IPS-18a (cell line): ENCODE results near the gene LOXHD1.

Source experiments
- H3K27ac ChIP-seq: one replicate; pipeline ENCODE4 v1.5.1; 2013; ENCODE audit warnings: low read length
- H3K27me3 ChIP-seq: one replicate; pipeline ENCODE4 v1.6.1; 2013; ENCODE audit warnings: mild to moderate bottlenecking, low read length; ENCODE audit not compliant: control insufficient read depth, insufficient read depth
- H3K36me3 ChIP-seq: one replicate; pipeline ENCODE4 v1.6.1; 2013; ENCODE audit warnings: low read depth, low read length; ENCODE audit not compliant: control insufficient read depth
- H3K4me1 ChIP-seq: one replicate; pipeline ENCODE4 v1.6.1; 2013; ENCODE audit warnings: low read depth, low read length; ENCODE audit not compliant: control insufficient read depth
- H3K4me3 ChIP-seq: one replicate; pipeline ENCODE4 v1.5.1; 2013; ENCODE audit warnings: low read length
- H3K9ac ChIP-seq: one replicate; pipeline ENCODE4 v1.6.1; 2013; ENCODE audit warnings: mild to moderate bottlenecking, low read length, moderate library complexity
- H3K9me3 ChIP-seq: one replicate; pipeline ENCODE4 v1.6.1; 2013; ENCODE audit warnings: low read depth, low read length; ENCODE audit not compliant: control insufficient read depth

The LOXHD1 gene

DNA sequence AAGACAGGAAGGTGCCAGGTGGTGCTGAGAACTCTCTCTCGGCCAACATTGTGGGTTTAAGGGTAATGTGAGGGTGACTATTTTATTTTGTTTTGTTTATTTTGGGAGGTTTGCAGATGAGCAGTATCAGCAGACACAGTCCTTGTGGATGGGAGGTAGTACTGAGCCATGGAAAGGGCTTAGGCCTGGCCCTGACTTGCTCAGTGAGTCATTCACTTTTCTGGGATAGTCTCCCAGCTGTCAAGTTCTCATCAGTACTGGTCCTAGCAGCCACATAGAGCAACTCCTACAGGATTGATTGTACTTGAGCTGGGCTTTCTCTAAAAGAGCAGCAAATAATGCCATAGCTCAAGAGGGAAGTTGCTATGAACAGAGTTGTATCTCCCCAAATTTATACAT lies 175.2 kb downstream of the LOXHD1 start:
- no peak overlapping the region for H3K9ac ChIP-seq
- H3K4me3 ChIP-seq: no peak overlapping the region
- H3K9me3 ChIP-seq: no peaks in the 10 kb centered on the region
- H3K27ac ChIP-seq: no peak overlapping the region
- H3K4me1 ChIP-seq: peaks cover 11% of the 10 kb centered on the region
- H3K27me3 ChIP-seq: no peaks in the 10 kb centered on the region
- H3K36me3 ChIP-seq: no peaks in the 10 kb centered on the region

DNA sequence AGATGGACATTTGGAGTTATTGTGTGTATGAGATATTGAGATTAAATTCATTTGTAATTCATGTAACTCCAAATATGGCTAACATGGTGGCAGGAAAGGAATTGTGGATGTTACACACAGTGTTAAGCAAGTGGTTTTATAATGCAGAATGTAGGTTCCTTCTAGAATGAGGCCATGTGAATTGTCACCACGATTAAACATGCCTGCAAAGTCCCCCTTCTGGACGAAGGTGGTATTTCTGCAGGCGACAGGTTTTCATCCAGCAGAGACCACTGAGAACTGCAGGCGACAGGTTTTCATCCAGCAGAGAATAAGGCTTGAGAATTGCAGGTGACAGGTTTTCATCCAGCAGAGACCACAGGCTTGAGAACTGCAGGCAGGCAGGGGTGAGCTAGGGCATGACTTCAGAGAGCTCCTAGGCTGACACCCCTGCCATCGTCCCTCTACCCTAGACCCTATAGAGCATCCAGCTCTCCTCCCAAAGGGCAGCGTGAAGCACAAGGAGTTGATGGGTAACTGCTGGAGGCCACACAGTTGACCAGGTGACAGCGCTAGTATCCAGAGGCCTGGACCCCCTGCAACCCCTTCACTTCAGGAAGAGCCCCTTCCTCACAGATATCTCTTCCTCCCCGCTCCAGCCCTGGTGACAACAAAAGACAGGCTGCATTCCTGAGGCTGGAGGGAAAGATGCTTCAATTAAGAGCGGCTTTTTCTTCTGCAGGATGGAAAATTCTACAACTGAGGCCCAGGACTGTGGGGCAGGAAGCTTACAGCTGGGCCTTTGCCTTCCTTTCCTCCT lies 175.8 kb downstream of the LOXHD1 start:
- H3K9me3 ChIP-seq: no peaks in the 10 kb centered on the region

DNA sequence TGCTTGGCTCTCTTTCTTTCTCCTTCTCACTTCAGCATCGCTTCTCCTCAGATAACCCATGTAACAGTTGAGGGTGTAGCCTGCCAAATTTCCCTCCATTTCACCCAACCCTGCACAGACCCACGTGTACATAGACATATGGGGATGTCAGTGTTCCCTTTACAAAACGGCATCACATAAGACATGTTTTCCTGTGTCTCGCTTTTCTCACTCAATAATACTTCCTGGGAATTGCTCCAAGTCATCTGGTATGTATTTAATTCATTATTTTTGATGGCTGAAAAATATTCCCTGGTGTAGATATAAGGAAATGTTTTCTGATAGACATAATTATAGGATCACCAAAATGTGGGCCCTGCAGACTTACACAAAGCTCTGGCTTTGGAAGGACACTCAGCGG lies 176.8 kb downstream of the LOXHD1 start:
- H3K27me3 ChIP-seq: no peaks in the 10 kb centered on the region
- peaks cover 11% of the 10 kb centered on the region for H3K4me1 ChIP-seq
- no peak overlapping the region for H3K4me3 ChIP-seq
- H3K27ac ChIP-seq: no peak overlapping the region
- H3K9me3 ChIP-seq: no peaks in the 10 kb centered on the region
- no peaks in the 10 kb centered on the region for H3K36me3 ChIP-seq
- H3K9ac ChIP-seq: no peak overlapping the region

More for the DNA sequence above, 175.8 kb downstream of the LOXHD1 start:
- Histone ChIP-seq H3K27me3 (no peaks in the 10 kb centered on the region), H3K9ac (no peak overlapping the region), H3K36me3 (no peaks in the 10 kb centered on the region), H3K4me1 (peaks cover 11% of the 10 kb centered on the region), H3K4me3 (no peak overlapping the region), H3K27ac (no peak overlapping the region)

DNA sequence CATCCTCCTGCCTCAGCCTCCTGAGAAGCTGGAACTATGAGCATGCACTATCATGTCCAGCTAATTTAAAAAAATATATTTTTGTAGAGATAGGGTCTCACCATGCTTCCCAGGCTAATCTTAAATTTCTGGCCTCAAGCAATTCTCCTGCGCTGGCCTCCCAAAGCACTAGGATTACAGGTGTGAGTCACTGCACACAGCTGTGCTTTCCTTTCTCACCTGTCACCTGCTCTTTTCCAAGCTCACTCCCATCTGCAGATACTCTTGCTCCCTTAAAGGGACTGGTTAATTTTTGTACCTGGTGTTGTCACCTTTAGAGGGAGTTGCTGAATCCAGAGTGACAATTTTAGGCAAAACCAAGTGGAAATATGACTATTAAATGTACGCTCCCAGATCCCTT lies 178.2 kb downstream of the LOXHD1 start:
- no peak overlapping the region for H3K4me3 ChIP-seq
- H3K9ac ChIP-seq: no peak overlapping the region
- H3K27ac ChIP-seq: no peak overlapping the region
- H3K36me3 ChIP-seq: no peaks in the 10 kb centered on the region
- H3K9me3 ChIP-seq: no peaks in the 10 kb centered on the region
- H3K27me3 ChIP-seq: no peaks in the 10 kb centered on the region
- H3K4me1 ChIP-seq: peaks cover 11% of the 10 kb centered on the region

DNA sequence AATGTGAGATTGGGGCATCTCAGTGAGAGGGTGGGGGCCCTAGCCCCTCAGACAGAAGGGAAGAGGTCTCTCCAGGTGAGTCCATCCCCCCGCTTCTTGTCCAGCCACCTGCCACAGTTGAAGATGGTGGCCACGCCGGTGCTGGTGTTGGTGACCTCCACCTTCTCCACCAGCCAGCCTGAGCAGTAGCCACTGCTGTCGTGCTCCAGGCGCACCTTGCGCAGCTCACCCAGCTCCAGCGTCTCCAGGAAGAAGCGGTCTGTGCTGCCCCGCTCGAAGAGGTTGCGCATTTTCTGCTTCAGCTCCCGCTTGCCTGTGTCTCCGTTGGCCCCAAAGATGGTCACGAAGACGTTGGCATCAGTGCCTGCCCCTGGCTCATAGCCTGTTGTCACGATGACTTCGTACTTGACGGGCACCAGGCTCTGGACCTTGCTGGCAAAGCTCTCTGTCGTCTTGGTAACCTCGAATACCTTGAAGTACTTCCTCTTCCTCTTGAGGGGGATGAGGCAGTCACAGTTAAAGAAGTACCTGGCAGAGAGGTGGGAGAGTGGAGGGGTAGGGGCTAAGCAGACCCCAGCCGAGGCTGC lies 179.5 kb downstream of the LOXHD1 start:
- peaks cover 11% of the 10 kb centered on the region for H3K4me1 ChIP-seq
- H3K4me3 ChIP-seq: no peak overlapping the region
- H3K9ac ChIP-seq: no peak overlapping the region
- no peaks in the 10 kb centered on the region for H3K36me3 ChIP-seq
- no peaks in the 10 kb centered on the region for H3K27me3 ChIP-seq
- no peak overlapping the region for H3K27ac ChIP-seq
- no peaks in the 10 kb centered on the region for H3K9me3 ChIP-seq

DNA sequence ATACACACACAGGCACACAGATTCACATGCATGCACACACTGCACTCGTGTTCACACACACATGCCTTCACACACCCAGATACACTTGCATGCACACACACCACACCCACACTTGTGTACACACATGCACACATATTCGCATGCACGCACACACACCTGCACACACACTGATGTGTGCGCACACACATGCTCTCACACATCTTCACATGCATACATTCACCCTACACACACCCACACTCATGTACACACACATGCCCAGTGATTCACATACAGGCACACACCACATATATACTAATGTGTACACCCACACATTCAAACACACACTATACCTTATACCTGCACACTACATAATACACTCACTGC lies 181.6 kb downstream of the LOXHD1 start:
- no peak overlapping the region for H3K27ac ChIP-seq
- H3K4me3 ChIP-seq: no peak overlapping the region
- H3K27me3 ChIP-seq: no peaks in the 10 kb centered on the region
- no peaks in the 10 kb centered on the region for H3K36me3 ChIP-seq
- H3K4me1 ChIP-seq: no peaks in the 10 kb centered on the region
- H3K9me3 ChIP-seq: no peaks in the 10 kb centered on the region
- H3K9ac ChIP-seq: no peak overlapping the region

DNA sequence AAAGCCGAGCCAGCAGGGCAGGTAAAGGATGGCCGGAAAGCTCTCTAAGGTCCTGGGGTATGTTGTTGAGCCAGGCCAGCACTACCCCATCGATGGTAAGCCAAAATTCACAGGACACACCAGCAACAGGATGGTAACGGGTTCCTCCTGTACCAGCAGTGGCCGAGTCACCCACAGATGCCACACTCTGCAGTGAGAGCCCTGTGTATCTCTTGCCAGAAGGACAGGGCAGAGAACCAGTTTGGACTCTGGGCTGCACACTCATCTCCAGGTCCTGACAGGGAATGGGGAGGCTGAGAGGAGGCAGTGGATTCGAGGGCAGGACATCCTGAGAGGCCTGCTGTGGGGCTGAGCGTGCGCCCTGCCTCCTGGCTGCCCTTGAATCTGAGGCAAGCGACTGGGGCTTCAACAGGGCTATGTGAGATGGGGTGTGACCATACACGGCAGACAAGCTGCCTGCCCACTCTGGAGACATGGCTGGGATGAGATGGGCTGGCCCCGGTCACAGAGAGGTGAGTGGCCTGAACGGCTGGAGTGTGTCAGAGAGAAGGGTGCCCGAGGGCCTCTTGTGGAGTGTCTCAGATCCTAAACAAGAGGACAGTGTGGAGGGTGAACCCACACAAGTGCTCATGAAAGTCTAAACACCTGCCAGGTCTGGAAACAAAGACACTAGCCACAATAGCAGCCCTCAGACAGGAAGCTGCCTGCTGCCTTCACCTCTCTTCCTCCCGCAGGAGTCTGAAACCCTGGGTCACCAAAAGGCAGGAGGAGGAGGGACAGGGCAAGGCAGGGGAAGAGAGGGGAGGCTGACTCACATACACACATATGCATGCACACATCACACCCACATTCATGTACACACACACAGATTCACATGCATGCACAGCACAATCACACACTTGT lies 182.3 kb downstream of the LOXHD1 start:
- Histone ChIP-seq H3K27me3 (no peaks in the 10 kb centered on the region), H3K4me3 (no peak overlapping the region), H3K4me1 (peaks cover 1% of the 10 kb centered on the region), H3K9me3 (no peaks in the 10 kb centered on the region), H3K27ac (no peak overlapping the region), H3K36me3 (no peaks in the 10 kb centered on the region), H3K9ac (no peak overlapping the region)

DNA sequence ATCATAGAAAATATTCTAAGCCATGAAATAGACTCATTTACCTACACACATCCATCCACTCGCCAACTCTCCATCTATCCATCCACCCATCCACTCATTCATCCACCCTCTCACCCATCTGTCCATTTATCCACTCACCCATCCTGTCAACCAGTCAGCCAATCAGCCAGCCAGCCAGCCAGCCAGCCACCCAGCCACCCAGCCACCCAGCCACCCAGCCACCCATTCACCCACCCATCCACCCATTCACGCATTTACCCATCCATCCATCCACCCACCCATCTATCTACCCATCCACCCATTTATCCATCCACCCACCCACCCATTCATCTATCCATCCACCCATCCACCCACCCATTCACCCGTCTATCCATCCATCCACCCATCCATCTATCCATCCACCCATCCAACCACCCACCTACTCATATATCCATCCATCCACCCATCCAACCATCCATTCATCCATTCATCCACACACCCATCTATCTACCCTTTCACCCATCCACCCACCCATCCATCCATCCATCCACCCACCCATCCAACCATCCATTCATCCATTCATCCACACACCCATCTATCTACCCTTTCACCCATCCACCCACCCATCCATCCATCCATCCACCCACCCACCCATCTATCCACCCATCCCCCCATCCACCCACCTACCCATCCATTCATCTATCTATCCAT lies 185.1 kb downstream of the LOXHD1 start:
- H3K9me3 ChIP-seq: no peaks in the 10 kb centered on the region
- no peaks in the 10 kb centered on the region for H3K36me3 ChIP-seq
- H3K9ac ChIP-seq: no peak overlapping the region
- peaks cover 13% of the 10 kb centered on the region for H3K4me1 ChIP-seq
- no peak overlapping the region for H3K4me3 ChIP-seq
- H3K27ac ChIP-seq: no peak overlapping the region
- H3K27me3 ChIP-seq: no peaks in the 10 kb centered on the region

DNA sequence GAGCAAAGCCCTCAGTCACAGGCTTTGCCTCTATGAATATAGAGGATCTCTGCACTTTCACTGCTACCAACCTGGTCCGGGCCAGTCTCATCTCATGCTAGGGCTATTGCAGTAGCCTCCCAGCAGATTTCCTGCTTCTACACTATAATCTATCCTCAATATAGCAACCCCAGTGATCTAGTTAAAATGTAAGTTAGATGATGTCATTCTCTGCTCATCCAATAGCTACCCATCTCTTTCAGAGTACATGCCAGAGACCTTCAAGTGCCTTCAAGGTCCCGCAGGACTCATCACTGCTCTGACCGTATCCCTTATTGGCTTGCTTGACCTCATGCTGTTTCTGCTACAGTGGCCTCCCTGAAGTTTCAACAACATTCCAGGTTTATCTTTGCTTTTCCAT lies 186.3 kb downstream of the LOXHD1 start:
- Histone ChIP-seq H3K27me3 (no peaks in the 10 kb centered on the region), H3K9me3 (no peaks in the 10 kb centered on the region), H3K27ac (no peak overlapping the region), H3K9ac (no peak overlapping the region), H3K4me1 (peaks cover 25% of the 10 kb centered on the region), H3K4me3 (no peak overlapping the region), H3K36me3 (no peaks in the 10 kb centered on the region)

DNA sequence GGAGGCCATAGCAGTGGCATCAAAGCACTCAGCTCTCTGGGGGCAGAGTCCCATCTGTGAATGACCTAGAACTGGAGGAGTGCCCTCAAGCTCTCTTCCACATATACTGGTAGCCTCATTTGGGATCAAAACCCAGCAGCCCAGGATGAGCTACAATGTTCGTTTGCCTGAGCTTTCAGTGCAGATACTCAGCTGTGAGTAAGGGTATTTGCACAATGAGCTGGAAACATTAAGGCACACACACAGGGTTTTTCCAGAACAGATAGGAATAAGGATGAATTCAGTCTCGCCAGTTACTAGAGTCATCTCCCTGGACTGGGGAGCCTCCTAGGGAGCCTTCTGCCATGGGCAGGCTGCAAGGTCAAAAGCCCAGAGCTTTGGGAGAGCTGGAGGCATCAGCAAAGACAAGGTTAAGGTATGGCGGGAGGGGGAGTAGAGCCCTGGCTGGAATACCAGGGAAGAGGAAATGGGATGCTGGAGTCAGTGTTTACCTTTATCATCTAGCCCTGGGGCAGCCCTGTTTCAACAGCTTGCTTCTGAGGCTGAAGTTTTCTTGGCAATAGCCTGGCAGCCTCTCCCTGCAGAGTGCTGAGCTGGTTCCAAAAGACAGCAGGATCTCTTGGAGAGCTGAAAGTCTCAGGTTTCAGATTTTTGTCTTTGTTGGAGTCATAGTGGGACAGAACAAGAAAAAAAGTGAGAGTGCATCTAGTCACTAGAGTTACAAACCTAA lies 187.7 kb downstream of the LOXHD1 start:
- Histone ChIP-seq H3K9ac (no peak overlapping the region), H3K9me3 (no peaks in the 10 kb centered on the region), H3K27me3 (no peaks in the 10 kb centered on the region), H3K4me3 (no peak overlapping the region), H3K4me1 (peaks cover 35% of the 10 kb centered on the region), H3K36me3 (no peaks in the 10 kb centered on the region), H3K27ac (no peak overlapping the region)
